Testis (tissue), 5 donors: ENCODE data around the gene AFM. TPM values are rescaled to one million over a fixed set of nuclear protein-coding genes. Genes with fewer than 3 reads are reported as not detected.

Experiments used
- DNase-seq: peaks from one replicate; pipeline ENCODE4 v3.0.0-alpha.2; 2019
- H3K27ac ChIP-seq, 2 donors: fragments of 200-600 bp; sonication (generic); one replicate each; pipeline ENCODE4 v1.5.1; 2019
- H3K27me3 ChIP-seq: fragments of 200-600 bp; sonication (generic); one replicate; pipeline ENCODE4 v1.5.1; 2019
- H3K36me3 ChIP-seq: fragments of 200-600 bp; sonication (generic); one replicate; pipeline ENCODE4 v1.5.1; 2017; ENCODE audit warnings: low read depth; ENCODE audit errors: missing control alignments
- H3K4me1 ChIP-seq: fragments of 200-600 bp; sonication (generic); one replicate; pipeline ENCODE4 v1.5.1; 2019
- H3K4me3 ChIP-seq, 2 donors: fragments of 200-600 bp; sonication (generic); one replicate each; pipeline ENCODE4 v1.5.1; 2017 to 2019
- H3K9me3 ChIP-seq: fragments of 200-600 bp; sonication (generic); one replicate; pipeline ENCODE4 v1.5.1; 2017
- POLR2A ChIP-seq: fragments of 450-650 bp; IDR thresholded peaks from one replicate; pipeline ENCODE4 v1.6.1; 2017; ENCODE audit warnings: antibody characterized with exemption, mild to moderate bottlenecking, moderate library complexity
- WGBS, 2 donors: methylation state at CpG; one replicate each; pipeline ENCODE4 v1.1.5; 2018; 5-methylcytosine and 5-hydroxymethylcytosine counted together
- intact Hi-C: fragments of 100-400 bp; cut with DNase I; formaldehyde crosslinking; loops from one replicate; pipeline ENCODE4 v1.15.1; 2023; ENCODE audit warnings: low total_unique reads
- long read RNA-seq, 2 donors: transcript quantifications; one replicate each; lab custom pipeline, GENCODE V29; 2026
- polyA plus RNA-seq: library from polyadenylated mRNA; stranded (reverse); fragments of 350-450 nt; fragmentation: Illumina TruSeq; extraction: RNeasy Lipid Tissue Mini Kit (QIAGEN cat#74804); gene quantifications from one replicate; pipeline ENCODE4 v1.2.3, GENCODE V29; 2014; ENCODE audit warnings: low read depth, low replicate concordance; ENCODE audit not compliant: insufficient read depth
- total RNA-seq, 2 donors: library from RNA; depleted of rRNA; stranded (reverse); fragments of >200 nt; gene quantifications; one replicate each; pipeline ENCODE4 v1.2.3, GENCODE V29; 2016
- TF ChIP-seq, protein P1 (sequence below), 3 experiments: fragments of 450-650 bp in 2 of 3; fragments of 200-600 bp in 1 of 3; sonication (generic) in 1 of 3; IDR thresholded peaks; one replicate each; pipeline ENCODE4 v1.5.1; 2016 to 2019; ENCODE audit warnings: antibody characterized with exemption in 3 of 3, mild to moderate bottlenecking in 2 of 3, moderate library complexity in 1 of 3

The AFM gene, protein sequence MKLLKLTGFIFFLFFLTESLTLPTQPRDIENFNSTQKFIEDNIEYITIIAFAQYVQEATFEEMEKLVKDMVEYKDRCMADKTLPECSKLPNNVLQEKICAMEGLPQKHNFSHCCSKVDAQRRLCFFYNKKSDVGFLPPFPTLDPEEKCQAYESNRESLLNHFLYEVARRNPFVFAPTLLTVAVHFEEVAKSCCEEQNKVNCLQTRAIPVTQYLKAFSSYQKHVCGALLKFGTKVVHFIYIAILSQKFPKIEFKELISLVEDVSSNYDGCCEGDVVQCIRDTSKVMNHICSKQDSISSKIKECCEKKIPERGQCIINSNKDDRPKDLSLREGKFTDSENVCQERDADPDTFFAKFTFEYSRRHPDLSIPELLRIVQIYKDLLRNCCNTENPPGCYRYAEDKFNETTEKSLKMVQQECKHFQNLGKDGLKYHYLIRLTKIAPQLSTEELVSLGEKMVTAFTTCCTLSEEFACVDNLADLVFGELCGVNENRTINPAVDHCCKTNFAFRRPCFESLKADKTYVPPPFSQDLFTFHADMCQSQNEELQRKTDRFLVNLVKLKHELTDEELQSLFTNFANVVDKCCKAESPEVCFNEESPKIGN
- total RNA-seq: under 1 TPM in 1 of 2 donors, not detected in 1; 0.19 TPM
- 0.20 TPM for polyA plus RNA-seq
- long read RNA-seq, donor 1: 0 reads
- long read RNA-seq, donor 2: 0 reads

DNA sequence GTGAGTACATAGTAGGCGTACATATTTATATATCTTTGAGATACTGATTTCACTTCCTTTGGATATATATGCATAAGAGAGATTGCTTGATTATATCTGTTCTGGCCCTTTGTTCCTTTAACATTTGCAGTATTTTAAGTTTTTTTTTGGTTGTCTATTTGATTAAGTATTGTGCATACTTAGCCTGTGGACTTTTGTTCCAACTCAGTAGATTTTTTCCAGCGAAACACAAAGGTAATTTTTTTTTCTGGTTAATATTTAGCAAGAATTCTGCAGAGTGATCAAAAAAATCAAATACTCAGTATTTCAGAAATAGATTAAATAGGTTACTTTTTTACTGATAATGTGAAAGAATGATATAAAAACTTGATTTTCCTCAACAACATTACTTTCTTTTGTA lies at the start of gene AFM:
TSS of gene AFM (plus strand) at position 388 of the 400 bp plus-strand sequence. CDS start 31 bp downstream, outside the sequence.
- H3K36me3 ChIP-seq: no peaks in the 10 kb centered on the region
- no peak for DNase-seq
- H3K27ac ChIP-seq: no peak within 1 kb of the TSS
- H3K4me1 ChIP-seq: no peaks in the 10 kb centered on the region
- H3K4me3 ChIP-seq: no peak within 1 kb of the TSS
- H3K27me3 ChIP-seq: no peaks in the 10 kb centered on the region
- TF ChIP-seq, protein P1, sequence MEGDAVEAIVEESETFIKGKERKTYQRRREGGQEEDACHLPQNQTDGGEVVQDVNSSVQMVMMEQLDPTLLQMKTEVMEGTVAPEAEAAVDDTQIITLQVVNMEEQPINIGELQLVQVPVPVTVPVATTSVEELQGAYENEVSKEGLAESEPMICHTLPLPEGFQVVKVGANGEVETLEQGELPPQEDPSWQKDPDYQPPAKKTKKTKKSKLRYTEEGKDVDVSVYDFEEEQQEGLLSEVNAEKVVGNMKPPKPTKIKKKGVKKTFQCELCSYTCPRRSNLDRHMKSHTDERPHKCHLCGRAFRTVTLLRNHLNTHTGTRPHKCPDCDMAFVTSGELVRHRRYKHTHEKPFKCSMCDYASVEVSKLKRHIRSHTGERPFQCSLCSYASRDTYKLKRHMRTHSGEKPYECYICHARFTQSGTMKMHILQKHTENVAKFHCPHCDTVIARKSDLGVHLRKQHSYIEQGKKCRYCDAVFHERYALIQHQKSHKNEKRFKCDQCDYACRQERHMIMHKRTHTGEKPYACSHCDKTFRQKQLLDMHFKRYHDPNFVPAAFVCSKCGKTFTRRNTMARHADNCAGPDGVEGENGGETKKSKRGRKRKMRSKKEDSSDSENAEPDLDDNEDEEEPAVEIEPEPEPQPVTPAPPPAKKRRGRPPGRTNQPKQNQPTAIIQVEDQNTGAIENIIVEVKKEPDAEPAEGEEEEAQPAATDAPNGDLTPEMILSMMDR (IDR thresholded peaks at IDR 0.05): no peak
- no peak for TF ChIP-seq POLR2A
- WGBS, 2 donors: 49% methylated on average over 2 of the region's 2 CpGs
- intact Hi-C loops: no loop called here
- no peaks in the 10 kb centered on the region for H3K9me3 ChIP-seq

DNA sequence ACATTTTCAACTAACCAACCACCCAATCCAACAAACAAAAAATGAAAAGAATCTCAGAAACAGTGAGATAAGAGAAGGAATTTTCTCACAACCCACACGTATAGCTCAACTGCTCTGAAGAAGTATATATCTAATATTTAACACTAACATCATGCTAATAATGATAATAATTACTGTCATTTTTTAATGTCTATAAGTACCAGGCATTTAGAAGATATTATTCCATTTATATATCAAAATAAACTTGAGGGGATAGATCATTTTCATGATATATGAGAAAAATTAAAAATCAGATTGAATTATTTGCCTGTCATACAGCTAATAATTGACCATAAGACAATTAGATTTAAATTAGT lies 49.8 kb upstream of the AFM start:
- 30 to 58% methylated on average over 1 of the region's 1 CpG for WGBS, 2 donors
- Histone ChIP-seq H3K4me3 (no peak overlapping the region), H3K4me1 (no peaks in the 10 kb centered on the region)

DNA sequence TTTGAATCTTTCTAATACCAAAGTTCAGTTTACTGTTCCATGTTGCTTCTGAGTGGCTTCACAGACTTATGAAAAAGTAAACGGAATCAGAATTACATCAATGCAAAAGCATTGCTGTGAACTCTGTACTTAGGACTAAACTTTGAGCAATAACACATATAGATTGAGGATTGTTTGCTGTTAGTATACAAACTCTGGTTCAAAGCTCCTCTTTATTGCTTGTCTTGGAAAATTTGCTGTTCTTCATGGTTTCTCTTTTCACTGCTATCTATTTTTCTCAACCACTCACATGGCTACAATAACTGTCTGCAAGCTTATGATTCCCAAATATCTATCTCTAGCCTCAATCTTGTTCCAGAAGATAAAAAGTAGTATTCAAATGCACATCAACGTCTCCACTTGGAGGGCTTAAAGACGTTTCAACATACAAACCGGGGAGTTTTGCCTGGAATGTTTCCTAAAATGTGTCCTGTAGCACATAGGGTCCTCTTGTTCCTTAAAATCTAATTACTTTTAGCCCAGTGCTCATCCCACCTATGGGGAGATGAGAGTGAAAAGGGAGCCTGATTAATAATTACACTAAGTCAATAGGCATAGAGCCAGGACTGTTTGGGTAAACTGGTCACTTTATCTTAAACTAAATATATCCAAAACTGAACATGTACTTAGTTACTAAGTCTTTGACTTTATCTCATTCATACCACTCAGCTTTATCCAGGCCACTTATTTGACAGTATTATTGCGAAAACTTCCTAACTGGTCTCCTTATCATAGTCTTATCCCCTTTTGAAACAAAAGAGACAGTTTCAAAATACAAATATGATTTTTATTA lies 49.2 kb upstream of the AFM start:
- 68 to 71% methylated on average over 5 of the region's 5 CpGs for WGBS, 2 donors
- H3K27ac ChIP-seq: no peak overlapping the region
- no peaks in the 10 kb centered on the region for H3K4me1 ChIP-seq
- H3K4me3 ChIP-seq: no peak overlapping the region
- H3K27me3 ChIP-seq: no peaks in the 10 kb centered on the region
- no peaks in the 10 kb centered on the region for H3K36me3 ChIP-seq
- no peak for DNase-seq
- intact Hi-C loops: no loop called here
- no peaks in the 10 kb centered on the region for H3K9me3 ChIP-seq
- TF ChIP-seq, protein P1 (IDR thresholded peaks at IDR 0.05): no peak
- TF ChIP-seq POLR2A: no peak

More for the DNA sequence above, 49.8 kb upstream of the AFM start:
- no peaks in the 10 kb centered on the region for H3K27me3 ChIP-seq
- no peaks in the 10 kb centered on the region for H3K9me3 ChIP-seq
- H3K27ac ChIP-seq: no peak overlapping the region
- intact Hi-C loops: no loop called here
- TF ChIP-seq, protein P1 (IDR thresholded peaks at IDR 0.05): no peak
- TF ChIP-seq POLR2A: no peak
- no peaks in the 10 kb centered on the region for H3K36me3 ChIP-seq
- DNase-seq: no peak

DNA sequence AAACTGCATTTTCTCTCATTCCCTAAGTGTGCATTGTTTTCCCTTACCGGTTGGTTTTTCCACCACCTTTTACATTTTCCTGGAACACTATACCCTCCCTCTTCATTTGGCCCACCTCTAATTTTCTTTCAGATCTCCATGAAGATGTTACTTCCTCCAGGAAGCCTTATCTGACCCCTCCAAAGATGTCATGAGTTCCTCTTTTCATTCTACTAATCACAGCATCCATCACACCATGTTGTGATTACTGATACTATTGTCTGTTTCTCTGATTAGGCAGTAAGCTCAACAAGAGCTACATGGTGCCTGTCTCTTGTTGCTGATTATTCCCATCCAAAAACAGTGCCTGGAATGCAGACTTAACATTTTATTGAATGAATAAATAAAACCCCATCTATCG lies 48.4 kb upstream of the AFM start:
- intact Hi-C loops: no loop called here
- Histone ChIP-seq H3K4me3 (no peak overlapping the region), H3K4me1 (no peaks in the 10 kb centered on the region), H3K36me3 (no peaks in the 10 kb centered on the region), H3K9me3 (no peaks in the 10 kb centered on the region), H3K27me3 (no peaks in the 10 kb centered on the region), H3K27ac (no peak overlapping the region)
- WGBS, 2 donors: 73 to 75% methylated on average over 2 of the region's 2 CpGs
- no peak for DNase-seq
- TF ChIP-seq POLR2A: no peak
- TF ChIP-seq, protein P1 (IDR thresholded peaks at IDR 0.05): no peak
